HL-60/S4 treated with phorbol 12-myristate 13-acetate at 8.2 ng/mL for 4 days and 3 days (cell line): ENCODE data around the gene IDH3G.
"Not testable (repeated sequence)": the region's sequence is repeated elsewhere in the genome, so short reads cannot be mapped to it uniquely, and the experiment has no call there.

Experiments used
- in situ Hi-C: fragments of 300-500 bp; cut with MboI; formaldehyde crosslinking; loops from 2 replicates; pipeline ENCODE4 v1.15.0; 2022; ENCODE audit warnings: low sequenced_read_pairs

The IDH3G gene

GRCh38 chrX:153794018-153794896 lies at the start of gene IDH3G, which contains the start of gene SSR4:
IDH3G (minus strand) TSS chrX:153794375; CDS start chrX:153794326, 49 bp downstream.
SSR4 (plus strand) TSS chrX:153794668; CDS start chrX:153794688, 20 bp downstream.
- in situ Hi-C loops, result no loop called here

GRCh38 chrX:153836921-153837320 lies 42.7 kb upstream of the IDH3G start:
- in situ Hi-C loops, result no loop called here

DNA sequence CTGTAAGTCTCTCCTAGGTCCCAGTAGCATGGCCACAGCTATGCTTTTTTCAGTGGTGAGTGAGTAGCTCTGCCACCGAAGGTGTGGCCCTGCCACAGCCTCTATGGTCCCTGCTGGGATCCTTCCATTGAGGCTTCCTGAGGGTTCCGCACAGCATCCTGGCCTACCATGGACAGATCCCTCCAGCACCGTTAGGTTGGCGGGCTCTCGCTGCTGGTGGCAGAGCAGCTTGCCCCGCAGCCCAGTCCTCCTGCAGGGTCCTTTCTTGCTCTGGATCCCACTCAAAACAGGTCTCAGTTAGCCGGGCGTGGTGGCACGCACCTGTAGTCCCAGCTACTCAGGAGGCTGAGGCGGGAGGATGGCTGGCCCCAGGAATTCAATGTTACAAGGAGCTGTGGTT lies 38.6 kb upstream of the IDH3G start:
- in situ Hi-C loops, result no loop called here

DNA sequence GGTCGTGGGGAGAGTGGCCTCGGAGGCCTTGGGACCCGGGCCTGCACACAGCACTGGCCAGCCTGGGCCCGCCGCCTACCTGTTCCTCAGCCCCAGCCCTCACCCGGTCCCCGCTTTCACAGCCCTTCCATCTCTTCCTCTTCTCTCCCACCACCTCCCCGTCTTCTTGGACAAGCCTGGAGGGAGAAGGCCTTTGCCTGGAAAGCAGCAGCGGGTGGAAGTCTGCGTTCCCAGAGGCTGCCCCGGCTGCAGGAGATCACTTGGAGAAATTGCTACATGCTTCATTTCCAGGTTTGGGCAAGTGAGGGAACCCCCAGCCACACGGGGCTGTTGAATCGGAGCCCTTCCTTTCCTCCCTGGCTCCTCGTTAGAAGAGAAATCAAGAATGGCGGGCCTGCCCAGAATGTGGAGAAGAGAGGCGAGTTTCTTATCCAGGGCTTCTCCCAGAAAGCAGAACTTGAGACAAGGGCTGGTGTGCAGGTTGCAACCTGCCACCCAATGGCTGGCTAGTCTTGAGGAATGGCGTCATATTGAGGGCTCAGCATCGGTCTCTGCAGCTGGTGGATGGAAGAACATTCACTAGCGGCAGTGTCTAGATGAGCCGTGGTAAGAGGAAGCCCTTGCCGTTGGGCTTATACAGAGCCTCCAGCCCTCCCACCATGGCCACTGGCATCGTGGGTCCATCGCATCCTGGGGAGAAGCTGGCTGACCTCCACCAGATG lies 37.4 kb upstream of the IDH3G start:
- in situ Hi-C loops, result no loop called here

DNA sequence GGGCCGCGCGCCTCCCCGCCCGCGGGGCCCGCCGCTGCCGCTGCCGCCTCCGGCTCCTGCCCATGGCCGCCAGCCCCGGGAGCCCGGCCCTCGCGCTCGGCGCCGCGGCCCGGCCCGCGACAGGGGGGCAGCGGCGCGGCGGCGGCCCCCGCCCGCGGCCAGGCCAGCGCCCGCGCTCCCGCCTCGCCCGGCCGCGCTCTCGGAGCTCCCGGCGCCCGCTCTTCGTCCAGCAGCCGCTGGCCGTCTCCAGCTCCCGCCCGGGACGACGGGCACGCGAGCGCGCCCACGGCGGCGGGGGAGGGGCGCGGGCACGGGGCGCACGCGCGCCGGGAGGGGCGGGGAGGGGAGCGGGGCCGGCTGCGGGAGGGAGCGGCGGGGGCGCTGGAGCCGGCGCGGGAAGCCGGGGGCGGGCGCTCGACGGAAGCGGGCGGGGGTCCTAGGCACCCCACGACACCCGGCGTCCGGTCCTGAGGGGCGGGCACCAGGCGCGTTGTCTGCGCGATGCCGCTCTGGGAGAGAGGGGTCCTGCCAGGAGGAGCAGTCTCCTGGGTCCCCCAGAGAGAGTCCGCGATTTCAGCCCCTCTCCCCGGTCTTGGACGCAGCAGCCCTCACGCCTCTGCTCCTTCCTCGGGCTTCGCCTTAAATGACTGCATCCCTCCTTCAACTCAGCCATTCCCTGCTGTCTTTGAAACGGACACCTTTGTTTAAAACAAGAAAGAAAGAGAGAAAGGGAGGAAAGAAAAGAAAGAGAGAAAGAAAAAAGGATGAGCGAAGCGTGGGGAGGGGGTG lies 36.7 kb upstream of the IDH3G start:
- in situ Hi-C loops, result no loop called here

- in situ Hi-C loops, result no loop called here
Measured at GRCh38 chrX:153829799-153830639, 35.8 kb upstream of the IDH3G start, which contains the start of gene PDZD4. PDZD4 (minus strand) TSS chrX:153830544; CDS start chrX:153830298, 246 bp downstream.

DNA sequence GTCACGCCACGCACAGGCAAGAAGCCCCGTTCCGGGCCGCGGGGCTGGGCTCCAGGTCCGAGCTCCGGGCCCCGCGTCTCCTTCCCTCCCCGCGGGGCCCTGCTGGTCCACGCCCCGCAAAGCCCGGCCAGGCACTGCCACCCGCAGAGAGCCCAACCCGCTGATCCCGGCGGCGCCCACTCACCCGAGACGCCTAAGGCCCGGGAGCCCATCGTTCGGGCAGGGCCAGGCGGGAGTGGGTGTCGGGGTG lies 35.3 kb upstream of the IDH3G start:
- in situ Hi-C loops, result no loop called here

DNA sequence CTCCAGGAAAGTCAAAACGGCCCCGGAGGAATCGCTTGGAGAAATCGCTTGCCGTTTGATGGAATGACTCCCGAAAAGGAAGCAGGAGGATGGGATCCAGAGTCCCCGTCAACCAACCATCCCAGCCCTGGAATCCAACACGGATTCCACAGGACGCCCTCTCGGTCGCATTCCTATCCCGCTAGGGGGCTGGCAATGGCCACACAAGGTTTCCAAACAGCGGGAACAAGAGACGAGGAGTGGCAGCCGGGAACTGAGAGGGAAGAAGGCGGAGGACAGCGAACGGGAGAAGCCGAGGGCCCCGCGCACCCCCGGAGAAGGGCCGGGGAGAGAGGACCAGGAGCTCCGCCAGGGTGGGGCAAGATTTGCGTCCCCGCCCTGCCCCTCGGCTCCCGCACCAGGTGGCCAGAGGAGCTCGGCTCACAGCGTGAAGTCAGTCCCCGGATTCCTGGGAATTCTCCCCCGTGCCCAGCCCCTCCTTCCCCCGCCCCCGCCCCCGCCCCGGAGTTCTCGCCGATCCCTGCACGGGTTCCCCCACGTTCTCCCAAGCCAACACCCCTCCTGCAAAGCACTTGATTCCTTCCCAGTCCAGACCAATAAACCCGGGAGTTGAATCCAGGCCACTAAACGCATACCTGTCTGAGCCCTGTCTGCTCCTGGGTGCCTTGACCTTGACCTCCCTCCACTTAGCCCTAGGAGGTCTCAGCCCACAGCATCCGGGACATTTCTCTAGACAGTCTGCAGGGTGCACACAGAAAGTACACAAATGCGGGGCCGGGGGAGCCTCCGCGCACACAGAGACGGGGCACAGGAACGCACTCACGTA lies 34.8 kb upstream of the IDH3G start:
- in situ Hi-C loops, result no loop called here

DNA sequence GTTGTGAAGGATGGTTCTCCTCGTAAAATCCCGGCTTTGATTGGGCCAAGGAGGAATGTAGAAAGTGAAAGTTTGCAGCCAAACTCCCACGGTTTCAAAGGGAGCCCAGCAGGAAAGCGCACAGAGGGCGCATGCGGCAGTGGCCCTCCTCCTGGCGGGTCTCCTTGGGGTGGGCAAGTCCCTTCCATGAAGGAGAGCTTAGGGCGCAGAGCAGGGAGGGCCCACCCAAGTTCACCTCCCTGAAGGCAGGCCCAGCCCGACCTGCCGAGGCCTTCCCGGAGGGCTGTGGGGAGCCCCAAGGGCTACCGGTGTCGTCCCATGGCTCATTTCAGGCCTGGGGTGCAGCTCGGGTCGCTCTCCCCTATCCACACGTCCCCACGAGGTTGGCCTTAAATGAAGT lies 34.1 kb upstream of the IDH3G start:
- in situ Hi-C loops, result no loop called here

- in situ Hi-C loops, result no loop called here
Measured at GRCh38 chrX:153827903-153828302, 33.7 kb upstream of the IDH3G start.

DNA sequence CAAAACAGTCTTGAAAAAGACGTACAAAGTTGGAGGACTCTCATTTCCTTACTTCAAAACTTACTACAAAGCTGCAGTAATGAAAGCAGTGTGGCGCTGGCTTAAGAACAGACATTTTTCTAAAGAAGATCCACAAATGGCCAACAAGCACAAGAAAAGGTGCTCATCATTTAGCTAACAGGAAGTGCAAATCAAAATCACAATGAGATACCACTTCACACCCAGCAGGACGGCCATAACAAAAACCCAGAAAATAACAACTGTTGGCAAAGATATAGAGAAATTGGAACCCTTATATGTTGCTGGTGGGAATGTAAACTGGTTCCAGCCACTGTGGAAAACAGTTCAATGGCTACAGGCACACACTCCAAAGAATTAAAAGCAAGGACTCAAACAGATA lies 32.8 kb upstream of the IDH3G start:
- in situ Hi-C loops, result no loop called here

GRCh38 chrX:153825042-153825441 lies 30.9 kb upstream of the IDH3G start:
- in situ Hi-C loops, result no loop called here

DNA sequence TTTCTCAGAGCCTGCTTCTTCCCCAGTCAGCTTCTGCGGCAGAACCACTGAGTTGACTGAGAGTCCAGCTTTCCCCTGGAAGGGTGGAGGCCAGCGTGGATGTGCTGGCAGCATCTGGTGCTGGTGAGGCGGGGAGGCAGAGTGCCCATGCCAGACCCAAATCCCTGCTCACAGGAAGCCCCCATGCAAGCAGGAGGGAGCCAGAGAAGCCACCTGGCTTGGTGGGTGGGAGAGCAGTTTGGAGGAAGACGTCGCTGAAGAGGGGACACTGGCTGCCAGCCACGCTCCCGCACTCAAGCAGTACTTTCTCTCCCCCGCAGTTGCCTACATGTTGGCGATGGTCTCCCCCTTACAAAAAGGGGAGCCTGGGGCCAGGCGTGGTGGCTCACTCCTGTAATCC lies 30.2 kb upstream of the IDH3G start:
- in situ Hi-C loops, result no loop called here

GRCh38 chrX:153821066-153821465 lies 26.9 kb upstream of the IDH3G start:
- in situ Hi-C loops, result no loop called here

GRCh38 chrX:153820601-153821000 lies 26.4 kb upstream of the IDH3G start:
- in situ Hi-C loops, result no loop called here

- in situ Hi-C loops, result no loop called here
Measured at GRCh38 chrX:153819384-153820040, 25.3 kb upstream of the IDH3G start.

GRCh38 chrX:153818571-153819383 lies 24.6 kb upstream of the IDH3G start:
- in situ Hi-C loops, result no loop called here

GRCh38 chrX:153818064-153818463 lies 23.9 kb upstream of the IDH3G start:
- in situ Hi-C loops, result not testable (repeated sequence)
